Measurements from ENCODE around the gene SVIL.

DNA sequence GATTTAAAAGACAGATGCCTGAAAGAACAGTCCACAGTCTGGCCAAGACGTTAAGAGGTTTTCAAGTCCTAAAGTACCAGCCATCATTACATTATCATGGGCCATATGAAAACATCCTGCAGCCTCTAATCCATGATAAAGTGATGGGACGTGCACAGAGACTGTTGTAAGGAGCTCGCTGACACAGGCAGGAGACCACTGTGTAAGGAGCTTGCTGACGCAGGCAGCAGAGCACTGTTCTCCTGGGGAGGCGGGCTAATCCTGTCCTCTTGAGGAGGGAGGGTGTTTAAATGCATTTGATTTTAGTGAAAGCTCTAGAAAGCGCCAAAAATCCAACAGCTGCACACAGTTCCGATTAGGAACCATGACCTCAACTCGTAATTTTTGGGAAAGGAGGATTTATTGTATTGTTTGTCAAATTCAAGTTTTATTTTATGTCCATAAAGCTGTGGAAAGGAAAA, 16.9 kb downstream of the SVIL start:
- TF ChIP-seq, protein P1, sequence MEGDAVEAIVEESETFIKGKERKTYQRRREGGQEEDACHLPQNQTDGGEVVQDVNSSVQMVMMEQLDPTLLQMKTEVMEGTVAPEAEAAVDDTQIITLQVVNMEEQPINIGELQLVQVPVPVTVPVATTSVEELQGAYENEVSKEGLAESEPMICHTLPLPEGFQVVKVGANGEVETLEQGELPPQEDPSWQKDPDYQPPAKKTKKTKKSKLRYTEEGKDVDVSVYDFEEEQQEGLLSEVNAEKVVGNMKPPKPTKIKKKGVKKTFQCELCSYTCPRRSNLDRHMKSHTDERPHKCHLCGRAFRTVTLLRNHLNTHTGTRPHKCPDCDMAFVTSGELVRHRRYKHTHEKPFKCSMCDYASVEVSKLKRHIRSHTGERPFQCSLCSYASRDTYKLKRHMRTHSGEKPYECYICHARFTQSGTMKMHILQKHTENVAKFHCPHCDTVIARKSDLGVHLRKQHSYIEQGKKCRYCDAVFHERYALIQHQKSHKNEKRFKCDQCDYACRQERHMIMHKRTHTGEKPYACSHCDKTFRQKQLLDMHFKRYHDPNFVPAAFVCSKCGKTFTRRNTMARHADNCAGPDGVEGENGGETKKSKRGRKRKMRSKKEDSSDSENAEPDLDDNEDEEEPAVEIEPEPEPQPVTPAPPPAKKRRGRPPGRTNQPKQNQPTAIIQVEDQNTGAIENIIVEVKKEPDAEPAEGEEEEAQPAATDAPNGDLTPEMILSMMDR (IDR thresholded peaks at IDR 0.05) = no peak
- no peak for TF ChIP-seq EZH2 (IDR thresholded peaks at IDR 0.05; ENCODE audit: borderline replicate concordance, insufficient read depth, low read depth, low read length, poor library complexity, severe bottlenecking)
